PC-9 (cell line): Measurements from ENCODE around the gene ADAMTS3.

ENCODE experiments used
- CTCF ChIP-seq: fragments of 200-600 bp; sonication (generic); conservative IDR thresholded peaks from 2 replicates; pipeline ENCODE4 v1.6.1; 2017; ENCODE audit warnings: mixed run types, antibody characterized with exemption, mild to moderate bottlenecking, moderate library complexity
- EZH2 ChIP-seq: fragments of 200-600 bp; sonication (generic); IDR thresholded peaks from 2 replicates; pipeline ENCODE4 v1.8.0; 2017; ENCODE audit warnings: antibody characterized with exemption, low read depth

GRCh38 chr4:72378901-72379300, 190.1 kb downstream of the ADAMTS3 start:
- TF ChIP-seq CTCF: no peak
- no peak for TF ChIP-seq EZH2
